GF-D8 (cell line): ENCODE measurements around the gene PTPRO.

Experiments
- DNase-seq: peaks from one replicate; lab custom pipeline; 2025; lab: John Stamatoyannopoulos, UW

The PTPRO gene

GRCh38 chr12:15350643-15351042, 28.3 kb downstream of the PTPRO start:
- DNase-seq = no peak

DNA sequence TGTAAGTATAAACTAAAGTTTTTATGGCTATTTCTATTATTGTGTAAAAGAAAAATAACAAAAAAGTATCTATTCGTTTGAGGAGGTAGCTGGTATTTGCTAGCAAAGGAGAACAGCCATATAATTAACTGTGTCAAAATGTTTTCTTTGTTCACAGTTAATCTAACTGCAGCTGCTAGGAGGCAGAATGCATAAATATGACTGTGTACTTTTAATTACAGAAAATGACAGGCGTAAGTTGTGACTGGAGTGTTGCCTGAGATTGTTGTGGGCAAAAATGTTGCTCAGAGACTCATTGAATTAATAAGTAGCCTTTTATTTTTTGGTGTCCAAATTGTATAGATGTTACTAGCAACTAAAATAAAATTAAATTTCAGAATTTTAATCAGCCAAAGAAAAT, 33.5 kb downstream of the PTPRO start:
- DNase-seq = no peak

DNA sequence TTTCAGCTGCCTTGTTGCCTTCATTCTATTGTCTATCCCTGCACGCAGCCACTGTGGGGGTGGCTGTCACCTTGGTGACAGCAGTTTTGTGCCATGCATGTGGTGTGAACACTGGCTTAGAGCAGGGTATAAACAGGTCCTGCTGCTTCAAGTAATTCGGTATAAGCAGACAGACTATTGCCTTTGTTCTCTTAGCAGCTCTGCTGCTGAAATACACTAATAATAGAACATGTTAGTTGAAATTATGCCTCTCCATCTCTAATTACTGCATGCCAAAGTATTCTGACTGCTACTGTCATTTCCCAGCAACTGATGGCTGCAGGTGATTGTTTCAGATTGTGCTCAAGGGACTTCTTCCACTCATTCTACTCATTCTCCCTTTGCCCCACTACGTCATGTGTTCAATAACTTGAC, 34.6 kb downstream of the PTPRO start:
- DNase-seq = no peak

DNA sequence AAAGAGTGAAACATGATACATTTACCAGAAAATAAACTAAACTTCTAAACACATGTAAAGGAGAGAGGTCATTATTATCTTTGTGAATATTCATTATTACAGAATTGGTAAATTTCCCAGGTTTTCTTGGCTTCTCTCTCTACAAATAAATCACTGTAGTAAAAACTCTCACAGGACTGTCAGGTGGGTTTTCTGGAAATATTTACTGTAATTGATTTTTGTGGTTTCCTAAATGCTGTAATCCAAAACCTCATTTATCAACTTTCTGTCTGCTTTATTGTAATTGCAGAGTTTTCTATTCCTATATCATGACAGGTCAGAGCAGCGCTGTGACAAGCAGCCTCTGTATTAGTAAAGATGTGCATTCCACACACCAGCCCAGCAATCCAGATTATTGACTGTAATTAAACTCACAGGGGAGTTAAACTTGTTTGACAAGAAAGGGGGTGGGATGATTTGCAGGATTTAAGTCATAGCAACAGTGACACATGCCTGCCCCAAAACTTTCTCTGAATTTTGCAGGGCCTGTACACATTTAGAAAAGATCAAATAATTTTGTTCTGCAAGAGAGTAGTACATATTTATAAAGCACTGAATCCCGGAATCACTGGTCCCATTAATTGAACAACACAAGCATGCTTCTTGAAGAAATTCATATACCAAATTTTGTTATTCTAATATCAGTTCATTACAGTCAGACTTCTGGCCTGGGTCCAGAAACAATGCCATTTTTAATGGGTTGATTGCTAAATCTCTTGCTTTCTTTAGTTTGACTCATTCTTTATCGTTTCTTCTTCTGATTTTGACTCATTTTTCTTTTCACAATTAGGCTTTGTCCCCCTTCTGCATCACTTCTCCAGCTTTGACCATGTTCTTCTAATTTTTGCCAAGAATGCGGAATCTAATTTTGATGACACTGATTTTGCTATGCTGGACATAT, 42.2 kb downstream of the PTPRO start:
- no peak for DNase-seq

DNA sequence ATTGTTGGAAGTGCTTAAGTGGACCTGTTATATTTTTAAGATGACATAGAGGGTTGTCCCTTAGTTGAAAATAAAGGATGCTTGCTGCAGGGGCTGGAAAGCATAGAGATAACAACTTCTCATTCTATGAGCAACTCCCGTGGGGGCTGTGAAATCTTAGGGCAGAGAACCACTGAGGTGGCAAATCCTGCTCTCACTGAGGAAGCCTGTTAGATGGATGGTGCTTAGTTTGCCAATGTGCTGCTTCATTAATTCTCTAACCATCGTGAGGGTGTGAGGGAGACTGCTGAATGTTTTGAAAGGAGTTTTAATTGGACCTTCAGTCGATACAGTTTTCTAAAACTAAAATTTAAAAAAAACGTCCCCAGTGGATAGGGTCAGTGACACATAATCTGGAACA, 46.5 kb downstream of the PTPRO start:
- no peak for DNase-seq

DNA sequence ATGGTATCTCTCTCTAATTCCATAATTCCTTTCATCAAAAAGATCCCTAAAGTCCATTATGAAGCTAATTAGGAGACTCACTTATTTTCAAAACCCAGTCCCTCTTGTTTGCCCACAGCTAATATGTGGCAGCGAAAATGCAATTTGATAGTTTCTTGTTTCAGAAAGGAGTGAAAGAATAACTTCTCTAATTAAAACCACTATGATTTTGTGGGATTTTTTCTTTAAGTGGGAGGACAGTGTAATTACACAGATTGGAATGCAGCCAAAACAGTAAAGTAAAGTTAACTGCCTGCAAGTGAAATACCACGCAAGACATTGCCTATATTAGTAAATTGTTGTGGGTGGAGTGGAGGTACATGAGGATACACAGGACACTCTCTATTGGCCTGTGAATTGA, 50.0 kb downstream of the PTPRO start:
- no peak for DNase-seq

DNA sequence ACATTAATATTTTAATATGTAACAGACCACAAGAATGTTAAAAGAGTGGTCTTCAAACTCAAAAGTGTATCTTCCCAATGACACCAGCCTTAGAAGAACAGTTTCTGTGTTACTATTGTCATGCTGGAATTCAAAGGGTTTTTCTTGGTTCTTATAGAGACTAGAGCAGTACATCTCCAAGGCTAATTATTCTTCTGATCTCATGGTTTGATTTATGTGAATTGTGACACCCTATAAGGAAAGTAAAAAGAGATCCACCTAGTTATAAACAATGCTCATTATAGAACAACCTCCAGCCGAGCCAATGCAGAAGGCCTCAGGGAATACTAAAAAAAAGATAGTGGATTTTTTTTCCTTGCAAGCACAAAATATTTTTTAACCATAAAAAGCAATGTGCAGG, 65.5 kb downstream of the PTPRO start:
- no peak for DNase-seq

- DNase-seq = no peak
Observed at GRCh38 chr12:15389561-15389960, 67.3 kb downstream of the PTPRO start.

- DNase-seq = no peak
Observed at GRCh38 chr12:15393037-15393436, 70.7 kb downstream of the PTPRO start.

GRCh38 chr12:15393995-15394394, 71.7 kb downstream of the PTPRO start:
- no peak for DNase-seq

DNA sequence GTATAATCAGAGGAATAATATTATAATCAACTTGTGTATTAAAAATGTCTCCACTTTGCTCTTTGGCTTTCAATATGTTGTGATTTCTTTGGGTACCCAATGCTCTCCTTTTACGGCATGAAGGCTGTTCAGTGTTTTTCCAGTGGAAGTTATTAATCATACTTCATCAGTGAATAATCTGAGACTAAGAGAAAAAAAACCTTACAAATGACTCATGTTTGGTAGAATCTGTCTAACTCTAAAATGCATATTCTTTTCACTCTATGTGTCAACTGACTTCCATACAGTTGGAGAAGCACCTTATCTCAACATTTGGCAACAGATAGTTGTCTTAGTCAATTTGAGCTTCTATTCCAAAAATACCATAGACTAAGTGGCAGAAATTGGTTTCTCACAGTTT, 82.2 kb downstream of the PTPRO start:
- no peak for DNase-seq

DNA sequence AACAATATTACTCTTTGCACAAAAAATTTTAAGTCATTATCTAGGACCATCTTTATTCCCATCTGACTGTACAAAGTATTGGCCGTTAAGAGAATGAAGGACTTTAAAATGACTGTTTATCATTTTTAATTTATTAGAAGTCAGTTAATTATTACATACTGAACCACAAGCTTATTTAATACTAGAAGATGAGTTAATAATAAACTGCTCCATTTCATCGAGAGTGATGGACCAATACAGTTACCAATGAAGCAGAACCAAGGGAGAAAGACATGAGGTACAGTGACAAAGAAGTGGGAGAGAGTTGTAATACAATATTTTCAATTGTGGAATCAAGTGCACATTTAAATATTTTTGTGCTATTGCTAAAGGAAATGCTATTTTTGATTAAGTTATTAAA, 83.3 kb downstream of the PTPRO start:
- DNase-seq = no peak

GRCh38 chr12:15407025-15407424, 84.7 kb downstream of the PTPRO start:
- DNase-seq = no peak

DNA sequence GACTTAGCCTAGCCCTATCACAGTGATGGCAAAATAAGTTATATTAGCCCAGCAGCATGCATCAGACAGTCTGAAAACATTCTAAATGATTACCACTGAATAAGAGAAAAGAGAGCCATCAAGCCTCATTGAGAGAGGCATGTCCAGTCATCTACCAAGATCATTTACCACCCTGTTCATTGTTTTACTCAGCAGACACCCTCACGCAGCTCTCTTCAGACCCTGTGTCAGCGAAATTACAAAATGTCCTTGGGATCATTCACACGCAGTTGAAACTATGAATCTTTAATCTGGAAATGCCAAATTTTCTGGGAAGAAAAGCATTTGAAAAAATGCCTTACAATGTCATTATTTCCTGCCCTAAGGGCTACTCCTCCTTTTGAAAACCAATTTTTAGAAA, 89.5 kb downstream of the PTPRO start:
- no peak for DNase-seq

DNA sequence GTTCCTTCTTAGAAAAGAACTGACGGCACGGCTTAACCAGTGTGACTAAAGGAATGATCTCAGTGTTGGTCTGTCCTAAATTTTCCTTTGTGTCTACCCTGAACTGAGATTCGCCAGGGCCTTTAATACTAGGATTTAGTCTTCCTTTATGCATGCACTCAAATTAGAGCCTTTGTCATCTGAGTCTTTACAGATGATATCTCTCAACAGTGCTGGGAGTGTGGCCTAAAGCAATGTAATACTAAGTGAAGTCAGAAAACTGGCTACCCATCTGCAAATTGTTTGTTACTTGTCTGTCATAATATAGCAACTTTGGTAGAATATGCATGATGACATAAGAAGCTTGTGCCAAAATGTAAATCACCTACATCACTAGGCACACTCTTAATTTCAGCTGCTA, 95.4 kb downstream of the PTPRO start:
- DNase-seq = no peak

GRCh38 chr12:15423629-15424028, 101.3 kb downstream of the PTPRO start:
- DNase-seq = no peak

DNA sequence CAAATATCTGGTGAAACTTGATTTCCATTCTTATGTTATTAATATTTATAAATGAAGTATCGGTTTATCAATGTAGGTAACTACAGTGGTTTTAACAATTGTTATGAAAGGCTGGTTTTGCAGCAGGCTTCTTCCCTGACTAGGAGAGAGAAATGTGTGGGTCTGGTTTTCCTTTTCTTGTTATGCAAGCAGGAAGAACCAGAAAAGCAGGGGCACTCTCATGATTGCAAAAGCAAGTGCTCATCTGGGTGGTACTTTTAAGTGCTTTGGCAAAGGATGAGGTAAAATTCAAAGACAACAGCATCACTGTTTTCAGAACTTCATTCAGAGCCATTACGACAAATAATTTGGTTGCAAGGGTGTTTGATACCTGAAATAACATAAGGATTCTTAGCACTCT, 105.6 kb downstream of the PTPRO start:
- DNase-seq = no peak

DNA sequence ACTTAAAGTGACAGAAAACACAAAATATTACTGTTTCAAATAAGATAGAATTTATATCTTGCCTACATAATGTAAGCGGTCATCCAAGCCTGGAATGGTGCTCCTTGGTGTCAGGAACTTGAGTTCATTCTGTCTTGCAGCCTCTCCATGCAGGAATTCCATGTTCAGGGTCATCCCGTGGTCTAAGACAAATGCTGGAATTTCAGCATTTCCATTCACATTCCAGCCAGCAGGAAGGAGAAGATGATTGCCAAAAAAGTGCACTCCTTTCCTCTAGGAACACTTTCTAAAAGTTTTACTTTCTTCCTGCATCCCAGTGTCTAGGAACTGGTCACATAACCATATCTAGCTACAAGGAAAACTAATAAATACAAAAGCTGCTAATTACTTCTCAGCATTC, 106.3 kb downstream of the PTPRO start:
- DNase-seq = no peak

GRCh38 chr12:15429262-15429661, 107.0 kb downstream of the PTPRO start:
- no peak for DNase-seq

GRCh38 chr12:15435597-15435996, 113.3 kb downstream of the PTPRO start:
- DNase-seq = no peak

GRCh38 chr12:15439459-15439858, 117.2 kb downstream of the PTPRO start:
- no peak for DNase-seq

GRCh38 chr12:15443050-15443449, 120.7 kb downstream of the PTPRO start:
- DNase-seq = no peak

GRCh38 chr12:15443611-15444010, 121.3 kb downstream of the PTPRO start:
- DNase-seq = no peak

- DNase-seq = no peak
Observed at GRCh38 chr12:15444523-15444922, 122.2 kb downstream of the PTPRO start.
